IMR-90 (cell line): ENCODE results near the gene SAMD1. TPM values are rescaled to one million over a fixed set of nuclear protein-coding genes. Genes with fewer than 3 reads are reported as not detected.

ENCODE experiments used
- ATAC-seq: fragments of 200-7000 bp; cut with Tn5 transposase; 2 replicates; pipeline ENCODE4 v1.9.1; 2020; ENCODE audit warnings: low read depth, mild to moderate bottlenecking, moderate library complexity
- BruUV-seq: library from RNA; stranded (reverse); fragments of 400-500 nt; replicated peaks from 2 replicates; lab custom pipeline; 2021; lab: Mats Ljungman, UMichigan
- CTCF ChIA-PET: fragments of 300-600 bp; formaldehyde crosslinking; extraction: SDS; loops from one replicate; lab custom pipeline; 2021; ENCODE audit warnings: antibody characterized with exemption; lab: Yijun Ruan, JAX
- POLR2A ChIA-PET: fragments of 300-600 bp; sonication (Branson Sonifier 250); formaldehyde crosslinking; loops from one replicate; lab custom pipeline; 2022; ENCODE audit warnings: antibody characterized with exemption; ENCODE audit not compliant: unreplicated experiment; lab: Charles Lee
- DNase-seq: peaks from one replicate; pipeline ENCODE4 v3.0.0; 2013
- H2AFZ ChIP-seq: replicated peaks from 2 replicates; pipeline ENCODE3; 2013; ENCODE audit warnings: low read length, mild to moderate bottlenecking; ENCODE audit not compliant: poor library complexity
- H2AK5ac ChIP-seq: 2 replicates; pipeline ENCODE4 v1.6.1; 2013; ENCODE audit warnings: low read depth, low read length, inconsistent platforms
- H2AK9ac ChIP-seq: replicated peaks from 2 replicates; pipeline ENCODE3; 2013; ENCODE audit warnings: mild to moderate bottlenecking, low read depth, low read length, moderate library complexity; ENCODE audit not compliant: poor library complexity
- H2BK120ac ChIP-seq: 2 replicates; pipeline ENCODE4 v1.6.1; 2013; ENCODE audit warnings: low read depth, low read length, inconsistent platforms
- H2BK15ac ChIP-seq: 3 replicates; pipeline ENCODE4 v1.6.1; 2013; ENCODE audit warnings: low read depth, low read length, inconsistent platforms
- H2BK20ac ChIP-seq: 2 replicates; pipeline ENCODE4 v1.6.1; 2013; ENCODE audit warnings: low read depth, mild to moderate bottlenecking, inconsistent platforms, low read length, moderate library complexity
- H2BK5ac ChIP-seq: 2 replicates; pipeline ENCODE4 v1.6.1; 2013; ENCODE audit warnings: mild to moderate bottlenecking, low read depth, low read length, inconsistent platforms; ENCODE audit not compliant: poor library complexity, severe bottlenecking
- H3K14ac ChIP-seq: replicated peaks from 2 replicates; pipeline ENCODE4 v1.6.1; 2013; ENCODE audit warnings: low read depth, low read length, inconsistent platforms
- H3K18ac ChIP-seq: 2 replicates; pipeline ENCODE4 v1.6.1; 2013; ENCODE audit warnings: low read depth, low read length, control low read depth
- H3K23ac ChIP-seq: 2 replicates; pipeline ENCODE4 v1.6.1; 2013; ENCODE audit warnings: low read depth, low read length, inconsistent platforms
- H3K27ac ChIP-seq: 2 replicates; pipeline ENCODE4 v1.5.1; 2013; ENCODE audit warnings: mild to moderate bottlenecking, control low read depth, low read length; ENCODE audit not compliant: insufficient read depth
- H3K27me3 ChIP-seq: 2 replicates; pipeline ENCODE4 v1.6.1; 2013; ENCODE audit warnings: low read length; ENCODE audit not compliant: control insufficient read depth, insufficient read depth
- H3K36me3 ChIP-seq: 2 replicates; pipeline ENCODE4 v1.6.1; 2013; ENCODE audit warnings: low read length, mixed read lengths; ENCODE audit not compliant: control insufficient read depth, insufficient read depth
- H3K4ac ChIP-seq: 2 replicates; pipeline ENCODE4 v1.6.1; 2013; ENCODE audit warnings: low read depth, low read length, inconsistent platforms
- H3K4me1 ChIP-seq: 2 replicates; pipeline ENCODE4 v1.6.1; 2013; ENCODE audit warnings: low read length, mixed read lengths; ENCODE audit not compliant: control insufficient read depth, insufficient read depth
- H3K4me2 ChIP-seq: 2 replicates; pipeline ENCODE4 v1.6.1; 2013; ENCODE audit warnings: low read depth, mild to moderate bottlenecking, control low read depth, low read length, moderate library complexity
- H3K4me3 ChIP-seq: 2 replicates; pipeline ENCODE4 v1.5.1; 2013; ENCODE audit warnings: low read depth, mild to moderate bottlenecking, control low read depth, low read length, moderate library complexity; ENCODE audit not compliant: insufficient read depth
- H3K56ac ChIP-seq: 2 replicates; pipeline ENCODE4 v1.6.1; 2013; ENCODE audit warnings: low read length, inconsistent platforms; ENCODE audit not compliant: insufficient read depth; ENCODE audit errors: extremely low read depth
- H3K79me1 ChIP-seq, 2 experiments: 2 replicates each; pipeline ENCODE4 v1.6.1; 2013; ENCODE audit warnings: low read length in 2 of 2, inconsistent platforms in 1 of 2, low read depth in 1 of 2
- H3K9ac ChIP-seq: 2 replicates; pipeline ENCODE4 v1.6.1; 2013; ENCODE audit warnings: low read depth, low read length, control low read depth
- H3K9me1 ChIP-seq: 2 replicates; pipeline ENCODE4 v1.6.1; 2013; ENCODE audit warnings: low read length, inconsistent platforms; ENCODE audit not compliant: insufficient read depth
- H3K9me3 ChIP-seq: 2 replicates; pipeline ENCODE4 v1.6.1; 2013; ENCODE audit warnings: low read length; ENCODE audit not compliant: control insufficient read depth, insufficient read depth
- H4K20me1 ChIP-seq: 2 replicates; pipeline ENCODE4 v1.6.1; 2013; ENCODE audit warnings: low read length, inconsistent platforms; ENCODE audit not compliant: insufficient read depth
- H4K5ac ChIP-seq: 2 replicates; pipeline ENCODE4 v1.6.1; 2013; ENCODE audit warnings: mild to moderate bottlenecking, low read depth, low read length, control low read depth
- H4K8ac ChIP-seq, 2 experiments: 2 replicates each; pipeline ENCODE4 v1.6.1; 2013; ENCODE audit warnings: low read depth in 2 of 2, low read length in 2 of 2, control low read depth in 1 of 2, inconsistent platforms in 1 of 2
- H4K91ac ChIP-seq: 2 replicates; pipeline ENCODE4 v1.6.1; 2013; ENCODE audit warnings: low read depth, low read length, inconsistent platforms; ENCODE audit not compliant: insufficient read depth
- MXI1 ChIP-seq: IDR thresholded peaks from 2 replicates; pipeline ENCODE4 v1.6.1; 2012; ENCODE audit warnings: low read depth, mild to moderate bottlenecking, low read length, moderate library complexity, borderline replicate concordance
- WGBS, 2 experiments: methylation state at CpG; one replicate each; pipeline versions ENCODE4 v1.1.5 to v1.1.7; 2013; ENCODE audit warnings: missing lambda C conversion rate in 2 of 2; ENCODE audit not compliant: insufficient read length in 1 of 2; ENCODE audit errors: extremely low coverage in 2 of 2; 5-methylcytosine and 5-hydroxymethylcytosine counted together
- dilution Hi-C: fragments of 300-500 bp; cut with HindIII; formaldehyde crosslinking; loops from one replicate; pipeline ENCODE4 v1.14.3; 2018; ENCODE audit warnings: low sequenced_read_pairs; ENCODE audit not compliant: unreplicated experiment
- in situ Hi-C: fragments of 300-500 bp; cut with MboI; formaldehyde crosslinking; loops from 3 replicates; pipeline ENCODE4 v1.14.3; 2019; ENCODE audit warnings: low sequenced_read_pairs, inconsistent platforms, mixed read lengths
- intact Hi-C: fragments of 100-400 bp; cut with micrococcal nuclease; formaldehyde crosslinking; loops from 2 replicates; pipeline ENCODE4 v1.10.0; 2022
- polyA plus RNA-seq, 3 experiments: library from polyadenylated mRNA; depleted of rRNA; stranded (reverse); fragments of >200 nt; gene quantifications; 2 replicates each; pipeline ENCODE4 v1.2.3, GENCODE V29; 2012; ENCODE audit warnings: low replicate concordance in 1 of 3
- total RNA-seq: library from RNA; depleted of rRNA; stranded (reverse); fragments of >200 nt; gene quantifications from 2 replicates; pipeline ENCODE4 v1.2.3, GENCODE V29; 2012

SAMD1 gene
- total and polyA plus RNA-seq, 2 of the 4 experiments (the other 2 are of a cell fraction): 6.5 to 14.1 TPM

- H3K27ac ChIP-seq: no peak overlapping the region
- H3K4me2 ChIP-seq: no peak overlapping the region
- no peak overlapping the region for H2BK20ac ChIP-seq
- H4K8ac ChIP-seq: no peak overlapping the region
- H3K56ac ChIP-seq: no peak overlapping the region
- no peak overlapping the region for H4K91ac ChIP-seq
- H3K36me3 ChIP-seq: peaks cover 39% of the 10 kb centered on the region
- no peak overlapping the region for H2BK120ac ChIP-seq
- in situ Hi-C loops (no loop called here), intact Hi-C loops (no loop called here), dilution Hi-C loops (no loop called here)
- ATAC-seq (no peak), DNase-seq (no peak)
- H3K27me3 ChIP-seq: no peaks in the 10 kb centered on the region
- no peak overlapping the region for H3K4ac ChIP-seq
- H2BK15ac ChIP-seq: no peak overlapping the region
- CTCF ChIA-PET: no interaction called here
- no peak overlapping the region for H3K18ac ChIP-seq
- WGBS, 2 experiments: 100% methylated on average over 3 of the region's 10 CpGs; no CpG with 5 or more reads in 1 of the 2 experiments
- H3K4me1 ChIP-seq: no peaks in the 10 kb centered on the region
- POLR2A ChIA-PET: no interaction called here
- H3K23ac ChIP-seq: no peak overlapping the region
- H3K4me3 ChIP-seq: no peak overlapping the region
- H3K9me3 ChIP-seq: no peaks in the 10 kb centered on the region
- H4K20me1 ChIP-seq: no peaks in the 10 kb centered on the region
- no peak overlapping the region for H2AFZ ChIP-seq
- no peak overlapping the region for H4K5ac ChIP-seq
- BruUV-seq: no TSS peak
- H3K9me1 ChIP-seq: peaks cover 3% of the 10 kb centered on the region; the same call in 1 of the 2 replicates
- H3K79me1 ChIP-seq: peaks cover 0 to 9% of the 10 kb centered on the region in 2 experiments; a peak in 2 of 4 replicates
- H2AK9ac ChIP-seq: peak overlapping the region; percentile 45
- no peak overlapping the region for H2BK5ac ChIP-seq
- no peak overlapping the region for H3K9ac ChIP-seq
- H3K14ac ChIP-seq: no peak overlapping the region
- no peak overlapping the region for H2AK5ac ChIP-seq
- TF ChIP-seq MXI1: no peak
These were observed 12.2 kb upstream of the SAMD1 start for GRCh38 chr19:14102756-14103155.
